ENCODE results near the gene LRSAM1.

The LRSAM1 gene

GRCh38 chr9:127493592-127494303 is 42.4 kb downstream of the LRSAM1 start:
- ATAC-seq: no peak
- TF ChIP-seq ZNF565 (CRISPR knock-in tag; conservative IDR thresholded peaks at IDR 0.05; ENCODE audit: low read depth): no peak
- no peak for TF ChIP-seq CREB5 (CRISPR knock-in tag; IDR thresholded peaks at IDR 0.05; ENCODE audit: low read depth)
- no peak for TF ChIP-seq ZC3H10 (CRISPR knock-in tag; IDR thresholded peaks at IDR 0.05)
- TF ChIP-seq ZNF8 (CRISPR knock-in tag; IDR thresholded peaks at IDR 0.05): no peak
- TF ChIP-seq, protein P1, sequence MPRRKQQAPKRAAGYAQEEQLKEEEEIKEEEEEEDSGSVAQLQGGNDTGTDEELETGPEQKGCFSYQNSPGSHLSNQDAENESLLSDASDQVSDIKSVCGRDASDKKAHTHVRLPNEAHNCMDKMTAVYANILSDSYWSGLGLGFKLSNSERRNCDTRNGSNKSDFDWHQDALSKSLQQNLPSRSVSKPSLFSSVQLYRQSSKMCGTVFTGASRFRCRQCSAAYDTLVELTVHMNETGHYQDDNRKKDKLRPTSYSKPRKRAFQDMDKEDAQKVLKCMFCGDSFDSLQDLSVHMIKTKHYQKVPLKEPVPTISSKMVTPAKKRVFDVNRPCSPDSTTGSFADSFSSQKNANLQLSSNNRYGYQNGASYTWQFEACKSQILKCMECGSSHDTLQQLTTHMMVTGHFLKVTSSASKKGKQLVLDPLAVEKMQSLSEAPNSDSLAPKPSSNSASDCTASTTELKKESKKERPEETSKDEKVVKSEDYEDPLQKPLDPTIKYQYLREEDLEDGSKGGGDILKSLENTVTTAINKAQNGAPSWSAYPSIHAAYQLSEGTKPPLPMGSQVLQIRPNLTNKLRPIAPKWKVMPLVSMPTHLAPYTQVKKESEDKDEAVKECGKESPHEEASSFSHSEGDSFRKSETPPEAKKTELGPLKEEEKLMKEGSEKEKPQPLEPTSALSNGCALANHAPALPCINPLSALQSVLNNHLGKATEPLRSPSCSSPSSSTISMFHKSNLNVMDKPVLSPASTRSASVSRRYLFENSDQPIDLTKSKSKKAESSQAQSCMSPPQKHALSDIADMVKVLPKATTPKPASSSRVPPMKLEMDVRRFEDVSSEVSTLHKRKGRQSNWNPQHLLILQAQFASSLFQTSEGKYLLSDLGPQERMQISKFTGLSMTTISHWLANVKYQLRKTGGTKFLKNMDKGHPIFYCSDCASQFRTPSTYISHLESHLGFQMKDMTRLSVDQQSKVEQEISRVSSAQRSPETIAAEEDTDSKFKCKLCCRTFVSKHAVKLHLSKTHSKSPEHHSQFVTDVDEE (CRISPR knock-in tag; IDR thresholded peaks at IDR 0.05): no peak
- TF ChIP-seq POU6F1 (CRISPR knock-in tag; IDR thresholded peaks at IDR 0.05; ENCODE audit: borderline replicate concordance, low read depth): no peak
- no peak for TF ChIP-seq GLIS3 (CRISPR knock-in tag; IDR thresholded peaks at IDR 0.05)

DNA sequence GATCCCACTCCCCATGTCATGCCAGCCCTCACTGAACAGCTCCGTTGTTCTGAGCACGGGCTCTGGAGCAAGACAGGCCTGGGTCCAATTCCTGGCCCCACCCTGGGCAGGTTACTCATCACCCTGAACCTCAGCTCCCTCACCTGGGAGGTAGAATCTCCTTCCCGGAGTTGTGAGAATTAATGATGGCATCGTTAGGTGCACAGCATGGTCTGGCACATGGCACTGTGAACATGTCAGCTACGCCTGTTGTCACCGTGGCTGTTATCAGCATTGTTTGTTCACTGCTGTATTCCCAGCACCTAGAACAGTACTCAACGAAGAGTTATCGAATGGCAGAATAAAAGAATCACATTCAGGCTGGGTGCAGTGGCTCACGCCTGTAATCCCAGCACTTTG is 43.0 kb downstream of the LRSAM1 start:
- TF ChIP-seq CREB5 (CRISPR knock-in tag; IDR thresholded peaks at IDR 0.05; ENCODE audit: low read depth) (no peak), ZNF8 (CRISPR knock-in tag; IDR thresholded peaks at IDR 0.05) (no peak), ZNF565 (CRISPR knock-in tag; conservative IDR thresholded peaks at IDR 0.05; ENCODE audit: low read depth) (no peak), CSDC2 (CRISPR knock-in tag; IDR thresholded peaks at IDR 0.05) (no peak), ZFP3 (CRISPR knock-in tag; IDR thresholded peaks at IDR 0.05) (no peak), CSRNP3 (CRISPR knock-in tag; IDR thresholded peaks at IDR 0.05) (no peak), ZNF70 (CRISPR knock-in tag; IDR thresholded peaks at IDR 0.05) (no peak), ZC3H10 (CRISPR knock-in tag; IDR thresholded peaks at IDR 0.05) (no peak), PATZ1 (CRISPR knock-in tag; IDR thresholded peaks at IDR 0.05; ENCODE audit: borderline replicate concordance) (no peak), ARNTL (CRISPR knock-in tag; IDR thresholded peaks at IDR 0.05; ENCODE audit: borderline replicate concordance, low read depth) (no peak), RARB (CRISPR knock-in tag; IDR thresholded peaks at IDR 0.05) (no peak), TOX (CRISPR knock-in tag; IDR thresholded peaks at IDR 0.05; ENCODE audit: borderline replicate concordance) (no peak), PPARA (CRISPR knock-in tag; IDR thresholded peaks at IDR 0.05; ENCODE audit: borderline replicate concordance) (no peak), ZFP30 (CRISPR knock-in tag; IDR thresholded peaks at IDR 0.05) (no peak), ESRRG (CRISPR knock-in tag; IDR thresholded peaks at IDR 0.05) (no peak), GLIS3 (CRISPR knock-in tag; IDR thresholded peaks at IDR 0.05) (no peak), ISL1 (CRISPR knock-in tag; IDR thresholded peaks at IDR 0.05) (no peak)
- TF ChIP-seq, protein P1 (CRISPR knock-in tag; IDR thresholded peaks at IDR 0.05): no peak
- ATAC-seq: no peak

Data from SK-N-SH treated with all-trans-retinoic acid at 6 μM for 48 hours (cell line).